ENCODE data around the gene ZNF821. TPM values are rescaled to one million over a fixed set of nuclear protein-coding genes. Genes with fewer than 3 reads are reported as not detected.

Gene ZNF821
- total and polyA plus RNA-seq, 2 of the 8 experiments (the other 6 are each of a cell fraction or from before 2014, with no cell fraction given) = 9.5 to 14.1 TPM

DNA sequence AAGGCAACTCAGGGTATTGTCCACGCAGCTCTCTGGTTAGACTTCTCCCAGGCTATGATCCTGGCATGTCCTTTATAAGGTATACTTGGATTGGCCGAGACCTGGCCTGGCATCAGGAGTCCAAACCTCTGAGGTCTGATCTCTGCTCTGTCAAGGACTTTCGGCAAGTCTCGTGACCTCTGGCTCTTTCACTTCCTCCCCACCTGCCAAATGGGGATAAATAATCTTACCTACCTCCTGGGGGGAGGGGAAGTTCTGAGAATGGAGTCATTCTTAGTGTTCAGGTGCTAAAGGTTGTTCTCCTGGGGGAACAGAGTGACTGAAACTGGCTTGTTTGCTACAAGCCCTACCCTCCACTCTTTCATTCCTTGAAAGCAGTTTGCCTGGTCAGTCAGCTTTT lies 30.6 kb downstream of the ZNF821 start (continued):
- TF ChIP-seq TEAD4 (IDR thresholded peaks at IDR 0.05; ENCODE audit: low read depth, low read length) (no peak), SIRT6 (IDR thresholded peaks at IDR 0.05; ENCODE audit: low read length) (no peak)
